Measurements from ENCODE around the gene COPS7A. TPM values are rescaled to one million over a fixed set of nuclear protein-coding genes. Genes with fewer than 3 reads are reported as not detected.
A peak's percentile ranks its signal among the peaks of the same experiment; 100 is the strongest.

The COPS7A gene
- total and polyA plus RNA-seq, 9 of the 15 experiments (the other 6 are each of a cell fraction or from before 2014, with no cell fraction given), result 12.7 to 36.0 (median 24.3) TPM

- TF ChIP-seq TFAP4 (CRISPR knock-in tag; IDR thresholded peaks at IDR 0.05; ENCODE audit: borderline replicate concordance) (no peak), XRCC5 (IDR thresholded peaks at IDR 0.05; ENCODE audit: low read depth, low read length) (0 out of 2 replicates have a peak, but pooled peaks have one; percentile 17), ZC3H11A (IDR thresholded peaks at IDR 0.05; ENCODE audit: low read depth, low read length) (no peak), ZNF589 (CRISPR knock-in tag; IDR thresholded peaks at IDR 0.05; ENCODE audit: low read depth) (0 out of 2 replicates have a peak, but pooled peaks have one; percentile 38), RBBP5 (IDR thresholded peaks at IDR 0.05; ENCODE audit: borderline replicate concordance, insufficient read depth, low read length, poor library complexity, severe bottlenecking) (no peak), CREB3L1 (IDR thresholded peaks at IDR 0.05; ENCODE audit: borderline replicate concordance, low read depth) (0 out of 2 replicates have a peak, but pooled peaks have one; percentile 5), HNRNPH1 (optimal IDR thresholded peaks at IDR 0.05; ENCODE audit: low read depth, low read length) (no peak), SUPT5H (IDR thresholded peaks at IDR 0.05) (no peak), MLX (CRISPR knock-in tag; conservative IDR thresholded peaks at IDR 0.05) (no peak), CREBBP (IDR thresholded peaks at IDR 0.05; ENCODE audit: low read depth, low read length) (no peak), USF1 (CRISPR knock-in tag; IDR thresholded peaks at IDR 0.05) (no peak), E4F1 (CRISPR knock-in tag; IDR thresholded peaks at IDR 0.05; ENCODE audit: borderline replicate concordance) (no peak), ZNF311 (CRISPR knock-in tag; IDR thresholded peaks at IDR 0.05) (no peak), NR1H2 (CRISPR knock-in tag; IDR thresholded peaks at IDR 0.05) (no peak), ZC3H4 (CRISPR knock-in tag; IDR thresholded peaks at IDR 0.05; ENCODE audit: borderline replicate concordance) (no peak), CC2D1A (IDR thresholded peaks at IDR 0.05) (peak; percentile 87; the same call in 1 of the 2 replicates), XRCC3 (IDR thresholded peaks at IDR 0.05) (no peak), HLTF (IDR thresholded peaks at IDR 0.05) (no peak), ZNF253 (CRISPR knock-in tag; conservative IDR thresholded peaks at IDR 0.05) (no peak), HDAC8 (tag; IDR thresholded peaks at IDR 0.05) (no peak), CGGBP1 (CRISPR knock-in tag; IDR thresholded peaks at IDR 0.05) (no peak), RAD21 (CRISPR knock-in tag; conservative IDR thresholded peaks at IDR 0.05 in 1 of 2, IDR thresholded peaks at IDR 0.05 in 1 of 2) (peak; percentile 94 to 95)
Measured at GRCh38 chr12:6753772-6754356, 30.0 kb downstream of the COPS7A start (continued).

Data from K562 (cell line).